IPS DF 6.9 (cell line): ENCODE results near the gene AP2A2.

Experiments
- DNase-seq: peaks from one replicate; pipeline ENCODE4 v3.0.0-alpha.2; 2013; ENCODE audit warnings: low read depth, low spot score
- H3K27ac ChIP-seq: one replicate; pipeline ENCODE4 v1.5.1; 2013; ENCODE audit warnings: low read length, control low read depth
- H3K27me3 ChIP-seq: 2 replicates; pipeline ENCODE4 v1.6.1; 2013; ENCODE audit warnings: mild to moderate bottlenecking, low read length; ENCODE audit not compliant: control insufficient read depth, insufficient read depth
- H3K36me3 ChIP-seq: 2 replicates; pipeline ENCODE4 v1.6.1; 2013; ENCODE audit warnings: low read length; ENCODE audit not compliant: control insufficient read depth, insufficient read depth
- H3K4me1 ChIP-seq: 2 replicates; pipeline ENCODE4 v1.6.1; 2013; ENCODE audit warnings: low read length; ENCODE audit not compliant: control insufficient read depth, insufficient read depth
- H3K4me3 ChIP-seq: 2 replicates; pipeline ENCODE4 v1.5.1; 2013; ENCODE audit warnings: mild to moderate bottlenecking, low read length
- H3K9me3 ChIP-seq: 2 replicates; pipeline ENCODE4 v1.6.1; 2013; ENCODE audit warnings: low read length, inconsistent platforms; ENCODE audit not compliant: control insufficient read depth, insufficient read depth
- WGBS: extraction: QIAGEN DNeasy Blood & Tissue Kit; methylation state at CpG from one replicate; pipeline ENCODE4 v1.1.7; 2013; ENCODE audit warnings: mixed read lengths, missing lambda C conversion rate; ENCODE audit not compliant: insufficient read length, insufficient coverage; 5-methylcytosine and 5-hydroxymethylcytosine counted together

AP2A2 gene

DNA sequence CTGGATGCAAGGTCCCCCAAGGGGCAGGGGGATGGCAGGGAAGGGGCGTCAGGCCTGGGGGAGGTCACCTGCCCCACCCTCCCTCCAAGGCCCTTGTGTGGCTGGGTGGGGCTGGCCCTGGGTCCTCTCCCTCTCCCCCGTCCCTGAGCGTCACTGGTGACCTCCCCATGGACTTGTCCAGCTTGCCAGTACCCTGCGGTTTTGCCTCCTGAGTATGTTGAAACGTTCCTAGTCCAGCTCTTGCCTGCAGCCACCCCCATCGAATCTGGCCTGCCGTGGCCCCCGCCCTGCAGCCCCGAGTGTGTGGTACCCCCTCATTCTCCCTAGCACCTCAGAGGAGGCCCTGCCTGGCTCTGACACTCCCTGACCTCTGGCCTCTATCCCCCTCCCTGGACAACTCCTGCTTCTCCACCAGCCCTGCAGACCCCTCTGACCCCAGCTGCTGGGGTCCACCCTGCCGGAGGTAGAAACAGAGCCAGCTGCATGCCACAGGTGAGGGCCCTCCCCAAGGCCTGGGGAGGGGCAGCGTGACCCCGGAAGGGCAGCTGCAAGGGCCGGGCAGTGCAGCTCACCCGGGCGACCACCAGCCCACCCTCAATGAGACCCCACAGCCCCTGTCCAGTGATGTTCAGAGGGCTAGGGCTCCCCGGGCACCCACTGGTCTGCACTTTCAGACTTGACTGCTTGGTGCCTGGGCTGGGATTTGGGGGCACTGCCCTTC is 114.9 kb downstream of the AP2A2 start:
- Histone ChIP-seq H3K4me3 (no peak overlapping the region), H3K4me1 (no peaks in the 10 kb centered on the region), H3K27me3 (no peaks in the 10 kb centered on the region), H3K27ac (no peak overlapping the region), H3K36me3 (no peaks in the 10 kb centered on the region), H3K9me3 (no peaks in the 10 kb centered on the region)
- WGBS = no CpG with 5 or more reads among the region's 16 CpGs
- DNase-seq = no peak

DNA sequence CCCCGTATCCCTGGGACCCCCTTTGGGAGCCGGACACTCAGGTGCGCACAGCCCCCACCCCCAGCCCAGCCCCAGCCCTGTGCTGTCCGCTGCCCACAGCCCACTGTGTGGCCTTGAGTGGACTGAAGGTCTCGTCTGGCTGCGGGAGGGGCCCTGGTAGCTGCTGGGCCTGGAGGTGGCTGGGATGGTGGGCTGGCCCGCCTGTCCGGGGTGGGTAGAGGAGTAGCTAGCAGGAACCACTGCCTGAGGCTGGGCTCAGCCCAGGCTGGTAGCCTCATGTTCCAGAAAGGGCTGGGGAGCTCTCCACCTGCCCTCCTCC is 115.4 kb downstream of the AP2A2 start:
- H3K4me1 ChIP-seq = no peaks in the 10 kb centered on the region
- no peaks in the 10 kb centered on the region for H3K9me3 ChIP-seq
- no CpG with 5 or more reads among the region's 8 CpGs for WGBS
- no peak for DNase-seq
- no peaks in the 10 kb centered on the region for H3K27me3 ChIP-seq
- no peak overlapping the region for H3K4me3 ChIP-seq
- H3K36me3 ChIP-seq = no peaks in the 10 kb centered on the region
- H3K27ac ChIP-seq = no peak overlapping the region

DNA sequence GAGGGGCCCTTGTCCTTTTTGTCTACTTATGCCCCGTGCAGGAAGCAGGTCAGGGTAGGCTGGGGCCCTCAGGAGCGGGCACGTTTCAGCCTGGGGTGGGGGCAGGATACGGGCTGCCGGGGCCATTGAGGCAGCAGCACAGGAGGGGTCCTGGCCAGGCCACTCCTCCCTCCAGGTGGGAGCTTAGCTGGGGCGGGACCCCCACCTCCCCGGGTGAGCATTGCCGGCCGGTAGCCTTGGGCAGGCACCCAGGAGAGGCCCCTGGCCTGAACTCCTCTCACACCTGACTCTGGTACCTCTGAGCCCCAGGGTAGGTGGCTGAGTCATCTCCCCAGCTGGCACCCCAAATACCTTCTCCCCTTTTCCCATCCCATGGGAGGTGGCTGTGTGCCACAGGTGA is 115.8 kb downstream of the AP2A2 start:
- Histone ChIP-seq H3K9me3 (no peaks in the 10 kb centered on the region), H3K27ac (no peak overlapping the region), H3K27me3 (no peaks in the 10 kb centered on the region), H3K4me3 (no peak overlapping the region), H3K4me1 (no peaks in the 10 kb centered on the region), H3K36me3 (no peaks in the 10 kb centered on the region)
- no peak for DNase-seq
- WGBS = no CpG with 5 or more reads among the region's 9 CpGs

DNA sequence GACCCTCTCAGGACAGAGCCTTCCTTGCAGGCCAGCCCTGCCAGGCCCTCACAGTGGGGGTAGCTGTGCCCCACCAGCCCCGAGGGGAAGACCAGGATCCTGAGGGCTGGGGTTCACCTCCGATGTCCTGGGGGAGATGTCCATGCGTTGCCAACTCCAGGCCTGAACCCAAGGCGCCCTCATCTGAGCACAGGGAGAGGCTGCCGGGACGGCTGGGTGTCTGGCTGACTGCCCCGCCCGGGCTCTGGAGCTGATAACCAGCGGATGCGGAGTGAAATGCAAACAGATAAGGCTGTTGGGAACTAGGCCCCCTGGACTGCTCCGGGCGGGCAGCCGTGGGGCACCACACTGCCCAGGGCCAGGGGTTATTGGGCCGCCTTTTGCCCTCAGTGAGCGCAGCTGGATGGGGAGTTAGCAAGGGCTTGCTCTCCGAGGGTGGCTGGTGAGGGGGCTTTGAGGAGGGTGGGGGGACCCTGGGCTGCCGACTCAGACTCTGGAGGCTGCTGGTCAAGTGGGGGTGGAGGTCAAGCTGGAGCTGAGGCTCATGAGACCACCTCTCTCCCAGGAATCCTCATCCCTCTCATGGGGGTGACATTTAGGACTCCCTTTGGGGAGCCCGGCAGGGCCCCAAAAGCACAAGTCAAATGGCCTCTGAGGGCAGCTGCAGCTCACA is 116.4 kb downstream of the AP2A2 start:
- no peaks in the 10 kb centered on the region for H3K36me3 ChIP-seq
- H3K4me1 ChIP-seq = no peaks in the 10 kb centered on the region
- H3K27me3 ChIP-seq = no peaks in the 10 kb centered on the region
- no CpG with 5 or more reads among the region's 18 CpGs for WGBS
- DNase-seq = no peak
- H3K27ac ChIP-seq = no peak overlapping the region
- no peaks in the 10 kb centered on the region for H3K9me3 ChIP-seq
- H3K4me3 ChIP-seq = no peak overlapping the region

DNA sequence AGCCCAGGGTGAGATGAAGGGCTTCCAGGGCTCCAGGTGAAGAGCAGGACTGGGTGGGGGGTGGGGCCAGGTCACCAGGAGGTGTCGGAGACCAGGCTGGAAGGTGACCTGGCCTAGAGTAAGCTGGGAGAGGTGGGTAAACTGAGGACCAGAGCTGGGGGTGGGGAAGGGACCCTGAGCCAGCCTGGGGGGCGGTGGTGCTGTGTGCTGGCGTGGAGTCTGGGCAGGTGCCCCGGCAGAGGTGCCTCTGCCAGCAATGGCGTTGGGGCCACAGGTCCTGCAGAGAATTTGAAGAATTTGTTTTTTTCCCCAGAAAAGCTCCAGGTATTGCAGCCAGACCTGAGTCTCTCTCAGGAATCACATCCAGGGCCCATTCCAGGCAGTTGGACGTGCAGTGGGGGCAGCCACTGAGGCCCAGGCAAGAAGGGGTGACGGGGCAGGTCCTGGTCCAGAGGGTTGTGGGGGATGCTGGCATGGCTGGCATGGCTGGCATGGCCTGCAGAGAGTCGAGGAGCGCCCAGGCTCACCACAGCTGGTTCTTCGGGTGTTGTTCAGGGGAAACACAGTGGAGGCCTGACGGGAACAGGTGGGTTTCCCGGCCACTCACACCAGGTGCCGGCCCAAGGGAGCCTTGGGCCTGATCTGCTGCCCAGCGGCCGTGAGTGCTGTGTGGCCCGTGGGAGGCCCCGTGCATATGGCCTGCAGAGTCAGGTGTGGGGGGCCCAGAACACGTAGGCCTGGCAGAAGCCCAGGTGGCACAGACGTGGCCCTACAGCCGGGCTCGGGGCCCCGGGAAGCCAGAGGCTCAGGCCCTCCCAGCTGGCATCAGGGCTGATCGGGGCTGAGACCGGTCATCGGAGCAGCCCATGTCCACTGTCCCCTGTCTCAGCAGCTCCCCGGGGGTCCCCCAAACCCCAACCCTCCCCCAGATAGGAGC is 117.2 kb downstream of the AP2A2 start:
- Histone ChIP-seq H3K9me3 (no peaks in the 10 kb centered on the region), H3K4me1 (no peaks in the 10 kb centered on the region), H3K4me3 (no peak overlapping the region), H3K36me3 (no peaks in the 10 kb centered on the region), H3K27me3 (no peaks in the 10 kb centered on the region), H3K27ac (no peak overlapping the region)
- no peak for DNase-seq
- WGBS = no CpG with 5 or more reads among the region's 26 CpGs

DNA sequence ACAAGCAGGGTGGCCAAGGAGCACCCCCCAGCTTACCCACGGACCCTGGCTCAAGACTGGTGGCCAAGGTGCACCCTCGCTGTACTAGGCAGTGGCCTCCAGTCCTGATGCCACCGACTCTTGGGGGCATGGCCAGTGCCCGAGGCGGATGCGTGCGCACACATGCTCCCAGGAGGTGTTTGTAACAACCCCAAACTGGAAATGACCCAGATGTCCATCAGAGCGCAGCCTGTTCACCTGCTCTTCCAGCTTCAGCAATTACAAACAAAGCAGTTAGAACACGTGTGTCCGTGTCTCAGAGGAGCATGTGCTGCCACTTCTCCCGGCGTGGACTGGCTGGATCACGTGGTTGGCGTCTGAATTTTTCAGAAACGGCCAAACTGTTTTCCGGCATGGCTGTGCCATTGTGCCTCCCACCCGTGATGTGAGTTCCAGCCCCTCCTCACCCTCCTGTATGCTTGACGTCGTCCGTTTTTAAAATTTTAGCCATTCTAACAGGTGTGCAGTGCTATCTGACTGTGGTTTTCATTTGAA is 118.0 kb downstream of the AP2A2 start:
- DNase-seq = no peak
- Histone ChIP-seq H3K27ac (no peak overlapping the region), H3K27me3 (no peaks in the 10 kb centered on the region), H3K4me3 (no peak overlapping the region), H3K9me3 (no peaks in the 10 kb centered on the region), H3K36me3 (no peaks in the 10 kb centered on the region), H3K4me1 (no peaks in the 10 kb centered on the region)
- no CpG with 5 or more reads among the region's 20 CpGs for WGBS

DNA sequence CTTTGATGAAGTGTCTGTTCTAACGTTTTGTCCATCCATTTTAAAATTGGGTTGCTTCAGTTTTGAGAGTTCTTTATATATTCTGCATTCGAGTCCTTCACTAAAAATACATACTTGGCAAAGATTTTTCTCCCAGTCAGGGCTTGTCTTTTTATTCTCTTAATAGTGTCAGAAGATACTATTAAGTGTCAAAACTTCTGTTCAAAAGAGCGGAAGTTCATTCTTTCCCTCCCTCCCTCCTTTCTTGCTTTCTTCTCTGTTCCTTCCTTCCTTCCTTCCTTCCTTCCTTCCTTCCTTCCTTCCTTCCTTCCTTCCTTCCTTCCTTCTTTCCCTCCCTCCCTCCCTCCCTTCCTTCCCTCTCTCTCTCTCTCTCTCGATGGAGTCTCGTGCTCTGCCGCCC is 118.5 kb downstream of the AP2A2 start:
- Histone ChIP-seq H3K4me3 (no peak overlapping the region), H3K27ac (no peak overlapping the region), H3K36me3 (no peaks in the 10 kb centered on the region), H3K27me3 (no peaks in the 10 kb centered on the region), H3K4me1 (no peaks in the 10 kb centered on the region), H3K9me3 (no peaks in the 10 kb centered on the region)
- no CpG with 5 or more reads among the region's 6 CpGs for WGBS
- DNase-seq = no peak

DNA sequence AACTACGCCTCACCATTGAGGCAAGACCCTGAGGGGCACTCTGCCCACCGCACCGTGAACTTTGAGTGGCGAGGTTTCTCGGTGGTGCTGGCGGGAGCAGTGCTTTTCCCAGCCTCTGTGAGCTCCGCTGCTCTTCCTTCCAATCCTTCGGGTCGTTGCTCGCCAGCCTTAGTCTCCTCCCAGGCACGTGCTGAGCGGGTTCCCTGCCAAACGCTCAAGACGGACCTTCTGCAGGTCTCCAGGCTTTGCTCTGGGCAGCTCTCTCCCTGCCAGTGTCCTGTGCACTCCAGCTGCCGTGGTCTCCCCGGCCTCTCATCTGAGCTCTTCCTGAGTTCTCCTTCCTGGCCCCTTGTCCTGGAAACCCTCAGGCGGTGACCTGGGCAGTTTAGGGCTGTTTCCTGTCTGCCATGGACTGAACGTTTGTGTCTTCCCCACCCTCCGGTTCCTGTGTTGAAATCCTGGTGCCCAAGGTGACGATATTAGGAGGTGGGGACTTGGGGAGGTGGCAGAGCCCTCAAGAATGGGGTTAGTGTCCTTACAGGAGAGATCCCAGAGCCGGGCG is 122.0 kb downstream of the AP2A2 start:
- H3K27me3 ChIP-seq = no peaks in the 10 kb centered on the region
- H3K4me1 ChIP-seq = no peaks in the 10 kb centered on the region
- H3K4me3 ChIP-seq = no peak overlapping the region
- WGBS = no CpG with 5 or more reads among the region's 22 CpGs
- H3K27ac ChIP-seq = no peak overlapping the region
- H3K9me3 ChIP-seq = no peaks in the 10 kb centered on the region
- no peak for DNase-seq
- no peaks in the 10 kb centered on the region for H3K36me3 ChIP-seq

DNA sequence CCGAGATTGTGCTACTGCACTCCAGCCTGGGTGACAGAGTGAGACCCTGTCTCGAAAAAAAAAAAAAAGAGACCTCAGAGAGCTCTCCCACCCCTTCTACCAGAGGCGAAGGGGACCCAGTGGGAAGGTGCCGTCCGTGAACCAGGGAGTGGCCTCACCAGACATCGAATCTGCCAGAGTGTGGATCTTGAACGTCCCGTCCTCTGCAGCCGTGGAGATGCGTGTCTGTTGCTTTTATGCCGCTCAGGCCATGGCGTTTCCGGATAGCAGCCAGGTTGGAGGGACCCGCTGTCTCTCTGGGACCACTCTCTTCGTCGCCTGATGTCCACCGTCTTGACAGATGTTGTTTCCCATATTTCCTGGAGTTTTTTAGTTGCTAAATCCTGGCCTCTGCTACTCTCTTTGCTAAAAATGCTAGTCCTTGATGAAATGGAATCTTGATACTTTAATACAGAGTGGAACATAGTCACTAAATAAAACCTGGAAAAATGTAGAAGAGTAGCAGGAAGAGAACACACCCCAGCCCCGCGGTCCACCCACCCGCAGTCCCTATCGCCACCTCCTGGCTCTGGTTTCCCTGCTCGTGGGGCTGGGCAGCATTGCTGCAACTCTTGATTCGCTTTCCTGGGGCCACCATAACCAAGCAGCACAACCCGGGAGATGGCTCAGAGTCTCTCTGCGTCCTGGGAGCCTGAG is 122.9 kb downstream of the AP2A2 start:
- no peaks in the 10 kb centered on the region for H3K36me3 ChIP-seq
- H3K27ac ChIP-seq = no peak overlapping the region
- no peaks in the 10 kb centered on the region for H3K27me3 ChIP-seq
- H3K4me1 ChIP-seq = no peaks in the 10 kb centered on the region
- no peak overlapping the region for H3K4me3 ChIP-seq
- no CpG with 5 or more reads among the region's 25 CpGs for WGBS
- no peaks in the 10 kb centered on the region for H3K9me3 ChIP-seq
- no peak for DNase-seq

DNA sequence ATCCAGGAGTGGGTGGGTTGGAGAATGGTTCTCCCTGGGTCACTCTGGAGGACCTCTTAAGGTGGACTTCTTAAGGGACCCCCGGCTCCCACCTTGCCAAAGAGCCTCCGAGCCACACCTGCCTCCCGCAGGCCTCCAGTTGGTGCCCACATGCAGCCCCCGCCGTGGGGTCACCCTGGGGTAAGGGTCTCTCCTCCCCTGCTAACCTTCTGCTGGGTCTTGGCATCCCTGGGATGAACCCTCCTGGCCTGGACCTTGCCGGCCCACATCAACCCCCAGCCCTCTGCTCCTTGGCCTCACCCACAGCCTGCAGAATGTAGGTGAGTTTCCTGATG is 123.4 kb downstream of the AP2A2 start:
- H3K36me3 ChIP-seq = no peaks in the 10 kb centered on the region
- no peak overlapping the region for H3K27ac ChIP-seq
- H3K4me3 ChIP-seq = no peak overlapping the region
- WGBS = no CpG with 5 or more reads among the region's 6 CpGs
- no peak for DNase-seq
- no peaks in the 10 kb centered on the region for H3K27me3 ChIP-seq
- no peaks in the 10 kb centered on the region for H3K9me3 ChIP-seq
- no peaks in the 10 kb centered on the region for H3K4me1 ChIP-seq
